ENCODE data around the gene MYT1. TPM values are rescaled to one million over a fixed set of nuclear protein-coding genes. Genes with fewer than 3 reads are reported as not detected.

MYT1 gene
- total RNA-seq, 4 donors from 2014 or later: 0.34 TPM; not detected in 3

GRCh38 chr20:64188682-64189529 is 24.7 kb downstream of the MYT1 start:
- H3K9me3 ChIP-seq: no peaks in the 10 kb centered on the region
- H3K27ac ChIP-seq: no peak overlapping the region
- H3K27me3 ChIP-seq: peaks cover 17% of the 10 kb centered on the region
- H3K4me1 ChIP-seq: no peaks in the 10 kb centered on the region
- H3K36me3 ChIP-seq: no peaks in the 10 kb centered on the region
- TF ChIP-seq POLR2A (IDR thresholded peaks at IDR 0.05) (no peak), EP300 (IDR thresholded peaks at IDR 0.05) (no peak), POLR2AphosphoS5 (IDR thresholded peaks at IDR 0.05) (no peak)
- TF ChIP-seq, protein P1, sequence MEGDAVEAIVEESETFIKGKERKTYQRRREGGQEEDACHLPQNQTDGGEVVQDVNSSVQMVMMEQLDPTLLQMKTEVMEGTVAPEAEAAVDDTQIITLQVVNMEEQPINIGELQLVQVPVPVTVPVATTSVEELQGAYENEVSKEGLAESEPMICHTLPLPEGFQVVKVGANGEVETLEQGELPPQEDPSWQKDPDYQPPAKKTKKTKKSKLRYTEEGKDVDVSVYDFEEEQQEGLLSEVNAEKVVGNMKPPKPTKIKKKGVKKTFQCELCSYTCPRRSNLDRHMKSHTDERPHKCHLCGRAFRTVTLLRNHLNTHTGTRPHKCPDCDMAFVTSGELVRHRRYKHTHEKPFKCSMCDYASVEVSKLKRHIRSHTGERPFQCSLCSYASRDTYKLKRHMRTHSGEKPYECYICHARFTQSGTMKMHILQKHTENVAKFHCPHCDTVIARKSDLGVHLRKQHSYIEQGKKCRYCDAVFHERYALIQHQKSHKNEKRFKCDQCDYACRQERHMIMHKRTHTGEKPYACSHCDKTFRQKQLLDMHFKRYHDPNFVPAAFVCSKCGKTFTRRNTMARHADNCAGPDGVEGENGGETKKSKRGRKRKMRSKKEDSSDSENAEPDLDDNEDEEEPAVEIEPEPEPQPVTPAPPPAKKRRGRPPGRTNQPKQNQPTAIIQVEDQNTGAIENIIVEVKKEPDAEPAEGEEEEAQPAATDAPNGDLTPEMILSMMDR (IDR thresholded peaks at IDR 0.05): no peak
- WGBS: 45% methylated on average over 18 of the region's 21 CpGs
- DNase-seq (ENCODE audit: low spot score in 2 of 2): no peak
- H3K4me3 ChIP-seq: no peak overlapping the region

- TF ChIP-seq POLR2AphosphoS5 (IDR thresholded peaks at IDR 0.05): no peak
- TF ChIP-seq, protein P1 (IDR thresholded peaks at IDR 0.05): no peak
- Histone ChIP-seq H3K4me1 (no peaks in the 10 kb centered on the region), H3K27ac (no peak overlapping the region), H3K9me3 (no peaks in the 10 kb centered on the region), H3K36me3 (no peaks in the 10 kb centered on the region), H3K27me3 (peaks cover 21% of the 10 kb centered on the region), H3K4me3 (no peak overlapping the region)
- 48% methylated on average over 5 of the region's 5 CpGs for WGBS
- no peak for DNase-seq (ENCODE audit: low spot score in 2 of 2)
These were observed 25.3 kb downstream of the MYT1 start for GRCh38 chr20:64189530-64189966.

- WGBS: 79% methylated on average over 8 of the region's 8 CpGs
- Histone ChIP-seq H3K4me3 (no peak overlapping the region), H3K27me3 (peaks cover 21% of the 10 kb centered on the region), H3K36me3 (no peaks in the 10 kb centered on the region), H3K4me1 (no peaks in the 10 kb centered on the region), H3K9me3 (no peaks in the 10 kb centered on the region), H3K27ac (no peak overlapping the region)
- no peak for DNase-seq (ENCODE audit: low spot score in 2 of 2)
- TF ChIP-seq EP300 (IDR thresholded peaks at IDR 0.05) (no peak), POLR2A (IDR thresholded peaks at IDR 0.05) (no peak), POLR2AphosphoS5 (IDR thresholded peaks at IDR 0.05) (no peak)
These were observed 25.7 kb downstream of the MYT1 start for GRCh38 chr20:64189986-64190385.

DNA sequence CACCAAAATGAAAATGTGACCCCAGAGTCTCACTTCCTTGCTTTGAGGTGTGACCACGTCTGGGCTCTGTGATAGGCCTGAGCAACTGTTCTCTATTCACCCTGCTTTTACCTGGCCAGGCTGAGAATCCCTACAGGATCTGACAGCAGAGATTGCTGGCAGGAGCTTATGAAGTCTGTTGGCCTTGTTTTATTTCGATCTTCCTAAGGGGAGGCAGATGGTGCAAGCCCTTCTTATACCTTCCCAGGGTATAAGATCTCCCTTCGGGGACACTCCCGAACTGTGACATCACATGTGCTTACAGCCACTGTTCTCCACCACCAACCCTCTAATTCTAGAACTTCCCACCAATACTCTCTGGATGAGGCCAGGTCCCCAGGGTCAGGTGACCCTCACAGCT is 26.8 kb downstream of the MYT1 start:
- Histone ChIP-seq H3K27ac (no peak overlapping the region), H3K27me3 (peaks cover 23% of the 10 kb centered on the region), H3K4me3 (no peak overlapping the region), H3K36me3 (no peaks in the 10 kb centered on the region), H3K4me1 (no peaks in the 10 kb centered on the region), H3K9me3 (no peaks in the 10 kb centered on the region)
- WGBS: 76% methylated on average over 4 of the region's 4 CpGs
- TF ChIP-seq EP300 (IDR thresholded peaks at IDR 0.05) (no peak), POLR2AphosphoS5 (IDR thresholded peaks at IDR 0.05) (no peak), POLR2A (IDR thresholded peaks at IDR 0.05) (no peak)
- TF ChIP-seq, protein P1 (IDR thresholded peaks at IDR 0.05): no peak
- no peak for DNase-seq (ENCODE audit: low spot score in 2 of 2)

DNA sequence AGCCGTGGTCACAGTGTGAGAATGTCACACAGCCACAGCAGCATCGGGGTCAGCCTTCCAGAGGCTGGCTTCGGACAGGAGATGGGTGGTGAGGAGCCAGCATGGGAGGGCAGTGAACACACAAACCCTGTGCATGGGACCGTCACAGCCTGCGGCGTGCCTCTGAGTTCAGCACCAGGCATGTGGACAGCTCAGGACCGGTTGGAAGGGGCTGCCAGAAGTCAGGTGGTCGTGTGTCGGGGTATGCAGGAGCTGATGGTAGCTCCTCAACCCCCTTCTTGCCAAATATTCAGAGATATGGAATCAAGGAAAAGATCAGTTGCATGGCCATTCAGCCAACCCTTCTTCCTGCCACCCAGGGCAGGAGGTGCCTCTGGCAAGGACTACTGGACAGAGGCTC is 28.2 kb downstream of the MYT1 start:
- Histone ChIP-seq H3K27ac (no peak overlapping the region), H3K9me3 (no peaks in the 10 kb centered on the region), H3K36me3 (no peaks in the 10 kb centered on the region), H3K4me1 (no peaks in the 10 kb centered on the region), H3K27me3 (peaks cover 36% of the 10 kb centered on the region), H3K4me3 (no peak overlapping the region)
- TF ChIP-seq, protein P1 (IDR thresholded peaks at IDR 0.05): no peak
- TF ChIP-seq EP300 (IDR thresholded peaks at IDR 0.05) (no peak), POLR2AphosphoS5 (IDR thresholded peaks at IDR 0.05) (no peak), POLR2A (IDR thresholded peaks at IDR 0.05) (no peak)
- DNase-seq (ENCODE audit: low spot score in 2 of 2): no peak
- WGBS: 50% methylated on average over 8 of the region's 9 CpGs
